Stimulated activated CD4-positive, alpha-beta T cell treated with anti-CD3 and anti-CD28 coated beads, Interleukin-2, amount 100 ng/mL, for 24 hours (primary cell): ENCODE results near the gene MSMB.
"Not testable (repeated sequence)": the region's sequence is repeated elsewhere in the genome, so short reads cannot be mapped to it uniquely, and the experiment has no call there.

Source experiments
- DNase-seq, 2 donors: peaks; one replicate each; pipeline ENCODE4 v3.0.0-alpha.2; 2020

MSMB gene

GRCh38 chr10:46046261-46046660, at the start of gene MSMB:
TSS of gene MSMB (minus strand) at chr10:46046269. CDS start at chr10:46046237, 32 bp downstream.
- no peak for DNase-seq

GRCh38 chr10:46094931-46095750, 49.1 kb upstream of the MSMB start:
- DNase-seq = no peak

- DNase-seq = no peak
These were observed 48.1 kb upstream of the MSMB start for GRCh38 chr10:46094197-46094500.

- DNase-seq = peak in 1 of 2 donors; percentile 47
These were observed 47.5 kb upstream of the MSMB start for GRCh38 chr10:46093316-46094196.

GRCh38 chr10:46092524-46093081, 46.5 kb upstream of the MSMB start:
- no peak for DNase-seq

- DNase-seq = no peak
These were observed 45.9 kb upstream of the MSMB start for GRCh38 chr10:46091828-46092523.

GRCh38 chr10:46091080-46091827, 45.2 kb upstream of the MSMB start:
- DNase-seq = no peak

GRCh38 chr10:46090258-46090812, 44.3 kb upstream of the MSMB start:
- DNase-seq = no peak

GRCh38 chr10:46087381-46087780, 41.3 kb upstream of the MSMB start:
- DNase-seq = not testable (repeated sequence)

GRCh38 chr10:46084321-46085165, 38.5 kb upstream of the MSMB start:
- no peak for DNase-seq

- no peak for DNase-seq
These were observed 34.8 kb upstream of the MSMB start for GRCh38 chr10:46080886-46081285.

- no peak for DNase-seq
These were observed 33.9 kb upstream of the MSMB start for GRCh38 chr10:46079831-46080585.

GRCh38 chr10:46077731-46078413, 31.8 kb upstream of the MSMB start:
- no peak for DNase-seq

GRCh38 chr10:46077141-46077554, 31.1 kb upstream of the MSMB start:
- no peak for DNase-seq

- DNase-seq = no peak
These were observed 29.8 kb upstream of the MSMB start for GRCh38 chr10:46075869-46076268.

- DNase-seq = no peak
These were observed 28.3 kb upstream of the MSMB start for GRCh38 chr10:46074196-46074946.

- no peak for DNase-seq
These were observed 27.5 kb upstream of the MSMB start for GRCh38 chr10:46073564-46073963.

GRCh38 chr10:46070749-46071148, 24.7 kb upstream of the MSMB start:
- DNase-seq = no peak
